H1 (cell line): ENCODE measurements around the gene SSH2. TPM values are rescaled to one million over a fixed set of nuclear protein-coding genes. Genes with fewer than 3 reads are reported as not detected.
A peak's percentile ranks its signal among the peaks of the same experiment; 100 is the strongest.

ENCODE experiments used
- BRCA1 ChIP-seq: IDR thresholded peaks from 2 replicates; pipeline ENCODE4 v1.6.1; 2012; ENCODE audit warnings: low read depth, low read length, improper control_type of control experiment
- CREB1 ChIP-seq: IDR thresholded peaks from 2 replicates; pipeline ENCODE4 v1.6.1; 2012; ENCODE audit warnings: inconsistent platforms
- KDM1A ChIP-seq: fragments of 200-600, 300-600 bp; sonication (generic); IDR thresholded peaks from 2 replicates; pipeline ENCODE4 v1.7.1; 2016; ENCODE audit warnings: mild to moderate bottlenecking, low read length, borderline replicate concordance
- KDM4A ChIP-seq: IDR thresholded peaks from one replicate; pipeline ENCODE4 v1.7.1; 2012; ENCODE audit warnings: low read depth, mild to moderate bottlenecking, moderate library complexity, low read length, inconsistent platforms; ENCODE audit not compliant: severe bottlenecking
- RFX5 ChIP-seq: IDR thresholded peaks from 2 replicates; pipeline ENCODE4 v1.6.1; 2011; ENCODE audit warnings: low read depth, low read length, improper control_type of control experiment, borderline replicate concordance
- SIRT6 ChIP-seq: IDR thresholded peaks from one replicate; pipeline ENCODE4 v1.7.1; 2012; ENCODE audit warnings: low read length, inconsistent platforms
- SRF ChIP-seq: IDR thresholded peaks from 2 replicates; pipeline ENCODE4 v1.6.1; 2011; ENCODE audit warnings: mild to moderate bottlenecking, low read depth, low read length, moderate library complexity
- TCF12 ChIP-seq: IDR thresholded peaks from 2 replicates; pipeline ENCODE4 v1.6.1; 2011; ENCODE audit warnings: low read depth, mild to moderate bottlenecking, low read length
- YY1 ChIP-seq: IDR thresholded peaks from 2 replicates; pipeline ENCODE4 v1.6.1; 2011; ENCODE audit warnings: low read depth, mild to moderate bottlenecking, low read length
- polyA plus RNA-seq, 7 experiments: library from polyadenylated mRNA; depleted of rRNA in 3 of 7; stranded (reverse) in 5 of 7; unstranded in 2 of 7; fragments of >200 nt in 5 of 7; fragments of 200-250 nt in 2 of 7; gene quantifications; 1 replicate in 5 of 7; 2 replicates in 1 of 7; 4 replicates in 1 of 7; pipeline versions ENCODE4 v1.2.1 to v1.2.3, GENCODE V29; 2011 to 2013; ENCODE audit warnings: missing spikeins in 2 of 7, mixed read lengths in 2 of 7
- total RNA-seq: library from RNA; stranded (reverse); fragmentation: NEBNext Ultra II Directional; extraction: Animal tissue kit (Norgen Biotek cat#: 25700); gene quantifications from 2 replicates; pipeline ENCODE4 v1.2.1, GENCODE V29; 2021
- TF ChIP-seq, protein P1 (sequence below): fragments of 300-600 bp; sonication (generic); IDR thresholded peaks from 2 replicates; pipeline ENCODE4 v1.7.1; 2012; ENCODE audit warnings: low read length, moderate library complexity, mild to moderate bottlenecking, inconsistent platforms; ENCODE audit not compliant: insufficient replicate concordance

SSH2 gene
- total and polyA plus RNA-seq, 2 of the 8 experiments (the other 6 are each of a cell fraction or from before 2014, with no cell fraction given): 5.2 to 15.9 TPM

GRCh38 chr17:29929533-29930408, at the start of gene SSH2 (continued):
- TF ChIP-seq, protein P1, sequence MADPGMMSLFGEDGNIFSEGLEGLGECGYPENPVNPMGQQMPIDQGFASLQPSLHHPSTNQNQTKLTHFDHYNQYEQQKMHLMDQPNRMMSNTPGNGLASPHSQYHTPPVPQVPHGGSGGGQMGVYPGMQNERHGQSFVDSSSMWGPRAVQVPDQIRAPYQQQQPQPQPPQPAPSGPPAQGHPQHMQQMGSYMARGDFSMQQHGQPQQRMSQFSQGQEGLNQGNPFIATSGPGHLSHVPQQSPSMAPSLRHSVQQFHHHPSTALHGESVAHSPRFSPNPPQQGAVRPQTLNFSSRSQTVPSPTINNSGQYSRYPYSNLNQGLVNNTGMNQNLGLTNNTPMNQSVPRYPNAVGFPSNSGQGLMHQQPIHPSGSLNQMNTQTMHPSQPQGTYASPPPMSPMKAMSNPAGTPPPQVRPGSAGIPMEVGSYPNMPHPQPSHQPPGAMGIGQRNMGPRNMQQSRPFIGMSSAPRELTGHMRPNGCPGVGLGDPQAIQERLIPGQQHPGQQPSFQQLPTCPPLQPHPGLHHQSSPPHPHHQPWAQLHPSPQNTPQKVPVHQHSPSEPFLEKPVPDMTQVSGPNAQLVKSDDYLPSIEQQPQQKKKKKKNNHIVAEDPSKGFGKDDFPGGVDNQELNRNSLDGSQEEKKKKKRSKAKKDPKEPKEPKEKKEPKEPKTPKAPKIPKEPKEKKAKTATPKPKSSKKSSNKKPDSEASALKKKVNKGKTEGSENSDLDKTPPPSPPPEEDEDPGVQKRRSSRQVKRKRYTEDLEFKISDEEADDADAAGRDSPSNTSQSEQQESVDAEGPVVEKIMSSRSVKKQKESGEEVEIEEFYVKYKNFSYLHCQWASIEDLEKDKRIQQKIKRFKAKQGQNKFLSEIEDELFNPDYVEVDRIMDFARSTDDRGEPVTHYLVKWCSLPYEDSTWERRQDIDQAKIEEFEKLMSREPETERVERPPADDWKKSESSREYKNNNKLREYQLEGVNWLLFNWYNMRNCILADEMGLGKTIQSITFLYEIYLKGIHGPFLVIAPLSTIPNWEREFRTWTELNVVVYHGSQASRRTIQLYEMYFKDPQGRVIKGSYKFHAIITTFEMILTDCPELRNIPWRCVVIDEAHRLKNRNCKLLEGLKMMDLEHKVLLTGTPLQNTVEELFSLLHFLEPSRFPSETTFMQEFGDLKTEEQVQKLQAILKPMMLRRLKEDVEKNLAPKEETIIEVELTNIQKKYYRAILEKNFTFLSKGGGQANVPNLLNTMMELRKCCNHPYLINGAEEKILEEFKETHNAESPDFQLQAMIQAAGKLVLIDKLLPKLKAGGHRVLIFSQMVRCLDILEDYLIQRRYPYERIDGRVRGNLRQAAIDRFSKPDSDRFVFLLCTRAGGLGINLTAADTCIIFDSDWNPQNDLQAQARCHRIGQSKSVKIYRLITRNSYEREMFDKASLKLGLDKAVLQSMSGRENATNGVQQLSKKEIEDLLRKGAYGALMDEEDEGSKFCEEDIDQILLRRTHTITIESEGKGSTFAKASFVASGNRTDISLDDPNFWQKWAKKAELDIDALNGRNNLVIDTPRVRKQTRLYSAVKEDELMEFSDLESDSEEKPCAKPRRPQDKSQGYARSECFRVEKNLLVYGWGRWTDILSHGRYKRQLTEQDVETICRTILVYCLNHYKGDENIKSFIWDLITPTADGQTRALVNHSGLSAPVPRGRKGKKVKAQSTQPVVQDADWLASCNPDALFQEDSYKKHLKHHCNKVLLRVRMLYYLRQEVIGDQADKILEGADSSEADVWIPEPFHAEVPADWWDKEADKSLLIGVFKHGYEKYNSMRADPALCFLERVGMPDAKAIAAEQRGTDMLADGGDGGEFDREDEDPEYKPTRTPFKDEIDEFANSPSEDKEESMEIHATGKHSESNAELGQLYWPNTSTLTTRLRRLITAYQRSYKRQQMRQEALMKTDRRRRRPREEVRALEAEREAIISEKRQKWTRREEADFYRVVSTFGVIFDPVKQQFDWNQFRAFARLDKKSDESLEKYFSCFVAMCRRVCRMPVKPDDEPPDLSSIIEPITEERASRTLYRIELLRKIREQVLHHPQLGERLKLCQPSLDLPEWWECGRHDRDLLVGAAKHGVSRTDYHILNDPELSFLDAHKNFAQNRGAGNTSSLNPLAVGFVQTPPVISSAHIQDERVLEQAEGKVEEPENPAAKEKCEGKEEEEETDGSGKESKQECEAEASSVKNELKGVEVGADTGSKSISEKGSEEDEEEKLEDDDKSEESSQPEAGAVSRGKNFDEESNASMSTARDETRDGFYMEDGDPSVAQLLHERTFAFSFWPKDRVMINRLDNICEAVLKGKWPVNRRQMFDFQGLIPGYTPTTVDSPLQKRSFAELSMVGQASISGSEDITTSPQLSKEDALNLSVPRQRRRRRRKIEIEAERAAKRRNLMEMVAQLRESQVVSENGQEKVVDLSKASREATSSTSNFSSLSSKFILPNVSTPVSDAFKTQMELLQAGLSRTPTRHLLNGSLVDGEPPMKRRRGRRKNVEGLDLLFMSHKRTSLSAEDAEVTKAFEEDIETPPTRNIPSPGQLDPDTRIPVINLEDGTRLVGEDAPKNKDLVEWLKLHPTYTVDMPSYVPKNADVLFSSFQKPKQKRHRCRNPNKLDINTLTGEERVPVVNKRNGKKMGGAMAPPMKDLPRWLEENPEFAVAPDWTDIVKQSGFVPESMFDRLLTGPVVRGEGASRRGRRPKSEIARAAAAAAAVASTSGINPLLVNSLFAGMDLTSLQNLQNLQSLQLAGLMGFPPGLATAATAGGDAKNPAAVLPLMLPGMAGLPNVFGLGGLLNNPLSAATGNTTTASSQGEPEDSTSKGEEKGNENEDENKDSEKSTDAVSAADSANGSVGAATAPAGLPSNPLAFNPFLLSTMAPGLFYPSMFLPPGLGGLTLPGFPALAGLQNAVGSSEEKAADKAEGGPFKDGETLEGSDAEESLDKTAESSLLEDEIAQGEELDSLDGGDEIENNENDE: no peak
- no peak for TF ChIP-seq RFX5
- TF ChIP-seq BRCA1: no peak
- no peak for TF ChIP-seq TCF12
- no peak for TF ChIP-seq CREB1
- TF ChIP-seq SRF: no peak
- no peak for TF ChIP-seq YY1
- peak; percentile 36 for TF ChIP-seq KDM4A
- TF ChIP-seq KDM1A: no peak
- TF ChIP-seq SIRT6: no peak
